NCI-H2081 (cell line): ENCODE data around the gene ZYG11B.
"Not testable (repeated sequence)": the region's sequence is repeated elsewhere in the genome, so short reads cannot be mapped to it uniquely, and the experiment has no call there.

ENCODE experiments used
- DNase-seq, 2 experiments: peaks; one replicate each; lab custom pipeline; 2025; lab: John Stamatoyannopoulos, UW

Gene ZYG11B

GRCh38 chr1:52852854-52853253 lies 126.6 kb downstream of the ZYG11B start:
- DNase-seq = no peak

- DNase-seq = no peak
Observed at GRCh38 chr1:52855584-52855983, 129.3 kb downstream of the ZYG11B start.

- no peak for DNase-seq
Observed at GRCh38 chr1:52856026-52856425, 129.8 kb downstream of the ZYG11B start.

GRCh38 chr1:52857443-52857842 lies 131.2 kb downstream of the ZYG11B start:
- DNase-seq = no peak

GRCh38 chr1:52862666-52863458 lies 136.6 kb downstream of the ZYG11B start:
- DNase-seq = no peak

- no peak for DNase-seq
Observed at GRCh38 chr1:52867087-52867863, 141.0 kb downstream of the ZYG11B start.

GRCh38 chr1:52869727-52870126 lies 143.5 kb downstream of the ZYG11B start:
- DNase-seq = not testable (repeated sequence)

- DNase-seq = no peak
Observed at GRCh38 chr1:52876843-52877242, 150.6 kb downstream of the ZYG11B start.
